GM21390 (cell line): ENCODE results near the gene PGLYRP3.

ENCODE experiments used
- ATAC-seq: cut with Tn5 transposase; IDR thresholded peaks from one replicate; pipeline ENCODE4 v1.9.1; 2021; ENCODE audit not compliant: unreplicated experiment

PGLYRP3 gene

GRCh38 chr1:153312570-153313186 is at the start of gene PGLYRP3:
Gene PGLYRP3, minus strand, starts transcription at chr1:153312952. Its CDS starts 2,287 bp downstream, at chr1:153310665.
- ATAC-seq: no peak

GRCh38 chr1:153362187-153362775 is 49.5 kb upstream of the PGLYRP3 start:
- ATAC-seq: no peak

GRCh38 chr1:153361480-153362109 is 48.8 kb upstream of the PGLYRP3 start:
- ATAC-seq: no peak

- no peak for ATAC-seq
Observed at GRCh38 chr1:153360592-153361479, 48.1 kb upstream of the PGLYRP3 start.

- ATAC-seq: no peak
Observed at GRCh38 chr1:153360190-153360589, 47.4 kb upstream of the PGLYRP3 start.

- no peak for ATAC-seq
Observed at GRCh38 chr1:153359241-153359640, 46.5 kb upstream of the PGLYRP3 start.

GRCh38 chr1:153358691-153358975 is 45.9 kb upstream of the PGLYRP3 start:
- ATAC-seq: no peak

- ATAC-seq: no peak
Observed at GRCh38 chr1:153357853-153358690, 45.3 kb upstream of the PGLYRP3 start, which contains the start of gene S100A9. Gene S100A9, plus strand, starts transcription at chr1:153357854. Its CDS starts 430 bp downstream, at chr1:153358284.

- no peak for ATAC-seq
Observed at GRCh38 chr1:153357076-153357852, 44.5 kb upstream of the PGLYRP3 start.

- ATAC-seq: no peak
Observed at GRCh38 chr1:153356392-153357075, 43.8 kb upstream of the PGLYRP3 start.

GRCh38 chr1:153355445-153356071 is 42.8 kb upstream of the PGLYRP3 start:
- no peak for ATAC-seq

- no peak for ATAC-seq
Observed at GRCh38 chr1:153354515-153355193, 41.9 kb upstream of the PGLYRP3 start.

- no peak for ATAC-seq
Observed at GRCh38 chr1:153353226-153353947, 40.6 kb upstream of the PGLYRP3 start.

GRCh38 chr1:153352523-153352922 is 39.8 kb upstream of the PGLYRP3 start:
- ATAC-seq: no peak

GRCh38 chr1:153350321-153350957 is 37.7 kb upstream of the PGLYRP3 start:
- no peak for ATAC-seq

- no peak for ATAC-seq
Observed at GRCh38 chr1:153349363-153350320, 36.9 kb upstream of the PGLYRP3 start.
